ENCODE data around the gene PTPRF.

- TF ChIP-seq TAF1 (IDR thresholded peaks at IDR 0.05; ENCODE audit: borderline replicate concordance, insufficient read depth, low read length) (no peak), SIN3A (IDR thresholded peaks at IDR 0.05; ENCODE audit: borderline replicate concordance, insufficient read depth, low read length) (no peak), POLR2AphosphoS5 (IDR thresholded peaks at IDR 0.05; ENCODE audit: low read depth, low read length) (no peak), REST (IDR thresholded peaks at IDR 0.05; ENCODE audit: insufficient read depth in 1 of 2, low read depth in 2 of 2, low read length in 2 of 2) (no peak)
These were observed 3.6 kb downstream of the PTPRF start for GRCh38 chr1:43534256-43534655.

Measured in PFSK-1 (cell line).